SH-SY5Y (cell line): ENCODE results near the gene HELZ2.

Experiments used
- GATA2 ChIP-seq: IDR thresholded peaks from 2 replicates; pipeline ENCODE4 v1.6.1; 2011; ENCODE audit warnings: mild to moderate bottlenecking, low read depth, low read length
- GATA3 ChIP-seq: IDR thresholded peaks from 2 replicates; pipeline ENCODE4 v1.6.1; 2011; ENCODE audit warnings: low read depth, mild to moderate bottlenecking, low read length, moderate library complexity

DNA sequence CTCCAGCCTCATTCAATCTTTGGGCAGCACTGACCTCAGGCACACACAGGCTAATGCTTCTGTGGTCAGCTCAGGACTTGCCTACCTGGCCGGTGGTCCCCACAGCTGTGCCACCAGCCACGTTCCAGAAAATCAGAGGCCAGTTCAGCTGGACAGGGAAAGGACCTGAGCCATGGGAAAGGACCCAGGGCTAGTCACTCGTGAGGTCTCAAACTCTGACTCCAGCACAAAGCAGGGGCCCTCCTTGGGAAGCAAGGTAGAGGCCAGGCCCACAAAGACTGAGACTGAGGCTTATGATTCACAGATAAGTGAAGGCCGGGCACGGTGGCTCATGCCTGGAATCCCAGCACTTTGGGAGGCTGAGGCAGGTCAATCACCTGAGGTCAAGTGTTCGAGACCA lies 22.4 kb upstream of the HELZ2 start:
- TF ChIP-seq GATA2 (no peak), GATA3 (no peak)
